Ishikawa (cell line): ENCODE measurements around the gene KDM3A.

ENCODE experiments used
- CEBPB ChIP-seq: IDR thresholded peaks from 2 replicates; pipeline ENCODE4 v1.6.1; 2012
- CREB1 ChIP-seq: IDR thresholded peaks from 2 replicates; pipeline ENCODE4 v1.6.1; 2012; ENCODE audit warnings: low read depth
- EGR1 ChIP-seq: IDR thresholded peaks from 2 replicates; pipeline ENCODE4 v1.6.1; 2012
- EP300 ChIP-seq: IDR thresholded peaks from 2 replicates; pipeline ENCODE4 v1.6.1; 2012; ENCODE audit warnings: borderline replicate concordance
- FOXM1 ChIP-seq: IDR thresholded peaks from 2 replicates; pipeline ENCODE4 v1.6.1; 2012; ENCODE audit warnings: low read depth, borderline replicate concordance
- MAX ChIP-seq: IDR thresholded peaks from 2 replicates; pipeline ENCODE4 v1.6.1; 2012
- NFIC ChIP-seq: IDR thresholded peaks from 2 replicates; pipeline ENCODE4 v1.6.1; 2012
- RAD21 ChIP-seq: IDR thresholded peaks from 2 replicates; pipeline ENCODE4 v1.6.1; 2012; ENCODE audit warnings: low read depth
- REST ChIP-seq: IDR thresholded peaks from 2 replicates; pipeline ENCODE4 v1.6.1; 2012; ENCODE audit warnings: low read depth, mild to moderate bottlenecking
- TAF1 ChIP-seq: IDR thresholded peaks from 2 replicates; pipeline ENCODE4 v1.6.1; 2012; ENCODE audit warnings: low read depth, mild to moderate bottlenecking
- TCF12 ChIP-seq: IDR thresholded peaks from 2 replicates; pipeline ENCODE4 v1.6.1; 2012; ENCODE audit warnings: low read depth
- TEAD4 ChIP-seq: IDR thresholded peaks from 2 replicates; pipeline ENCODE4 v1.6.1; 2012
- USF1 ChIP-seq: IDR thresholded peaks from 2 replicates; pipeline ENCODE4 v1.6.1; 2012
- YY1 ChIP-seq: IDR thresholded peaks from 2 replicates; pipeline ENCODE4 v1.6.1; 2012; ENCODE audit warnings: low read depth
- ZBTB7A ChIP-seq: IDR thresholded peaks from 2 replicates; pipeline ENCODE4 v1.6.1; 2012; ENCODE audit warnings: low read depth

The KDM3A gene

GRCh38 chr2:86523491-86523890 lies 82.3 kb downstream of the KDM3A start:
- TF ChIP-seq EGR1 (no peak), CEBPB (no peak), FOXM1 (no peak), CREB1 (no peak), TEAD4 (no peak), TAF1 (no peak), NFIC (no peak), RAD21 (no peak), MAX (no peak), EP300 (no peak), YY1 (no peak), REST (no peak)

GRCh38 chr2:86525421-86526340 lies 84.5 kb downstream of the KDM3A start:
- no peak for TF ChIP-seq TAF1

GRCh38 chr2:86533589-86533988 lies 92.4 kb downstream of the KDM3A start:
- TF ChIP-seq MAX (no peak), ZBTB7A (no peak), USF1 (no peak), EGR1 (no peak), CEBPB (no peak), FOXM1 (no peak), REST (no peak), CREB1 (no peak), NFIC (no peak), RAD21 (no peak)

- no peak for TF ChIP-seq MAX
- no peak for TF ChIP-seq NFIC
- no peak for TF ChIP-seq RAD21
- no peak for TF ChIP-seq TEAD4
- TF ChIP-seq CREB1 = no peak
- no peak for TF ChIP-seq FOXM1
- no peak for TF ChIP-seq USF1
- no peak for TF ChIP-seq YY1
- no peak for TF ChIP-seq TCF12
- TF ChIP-seq TAF1 = no peak
- no peak for TF ChIP-seq CEBPB
- TF ChIP-seq REST = no peak
- TF ChIP-seq EP300 = no peak
- no peak for TF ChIP-seq EGR1
- TF ChIP-seq ZBTB7A = no peak
These were observed 100.2 kb downstream of the KDM3A start for GRCh38 chr2:86541334-86541733.
